ENCODE data around the gene DGCR2. TPM values are rescaled to one million over a fixed set of nuclear protein-coding genes. Genes with fewer than 3 reads are reported as not detected.

DGCR2 gene
- total RNA-seq, 1 experiment from 2014 or later = 42.9 TPM

DNA sequence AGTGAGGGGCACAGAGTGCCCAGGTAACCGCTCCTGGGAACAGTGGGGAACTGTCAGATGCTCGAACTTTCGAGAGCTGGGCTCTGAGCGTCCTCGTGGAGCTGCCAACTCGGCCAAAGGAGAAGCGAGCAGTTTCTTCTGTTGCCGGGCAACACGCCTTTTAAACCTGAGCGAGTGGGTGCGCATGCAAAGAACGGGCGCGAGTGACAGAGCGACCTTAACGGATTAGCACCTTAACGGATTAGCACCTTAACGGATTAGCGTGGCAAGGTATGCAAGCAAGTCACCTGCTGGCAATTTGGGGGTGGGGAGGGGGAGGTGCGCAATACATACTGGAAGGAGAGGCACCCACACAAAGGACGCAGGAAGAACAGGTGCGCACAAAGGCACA lies 124.3 kb downstream of the DGCR2 start:
- no peak overlapping the region for H3K9ac ChIP-seq (ENCODE audit: low read length)
- H3K4me2 ChIP-seq (ENCODE audit: low read length) = no peak overlapping the region
- peaks cover 0 to 9% of the 10 kb centered on the region in 2 experiments; a peak in 2 of 4 replicates for H3K4me1 ChIP-seq (ENCODE audit: control insufficient read depth in 1 of 2, insufficient read depth in 2 of 2, low read length in 2 of 2)
- DNase-seq (ENCODE audit: low read depth, low spot score) (no peak), ATAC-seq (no peak)
- no peak for TF ChIP-seq TCF7L2 (IDR thresholded peaks at IDR 0.05; ENCODE audit: borderline replicate concordance, extremely low read depth, insufficient read depth, insufficient read length)
- no peak for TF ChIP-seq POLR2AphosphoS5 (IDR thresholded peaks at IDR 0.05; ENCODE audit: low read depth, low read length)
- no peaks in the 10 kb centered on the region for H4K20me1 ChIP-seq (ENCODE audit: insufficient read depth)
- no peaks in the 10 kb centered on the region for H3K9me3 ChIP-seq (ENCODE audit: control insufficient read depth in 1 of 2, insufficient read depth in 1 of 2, low read depth in 1 of 2, low read length in 2 of 2)
- no peak overlapping the region for H3K4me3 ChIP-seq (replicated peaks in 1 of 2; ENCODE audit: low read depth in 1 of 2, low read length in 2 of 2)
- H3K79me2 ChIP-seq (ENCODE audit: insufficient read depth, low read length) = no peaks in the 10 kb centered on the region
- ChIA-PET RAD21 (ENCODE audit: low non-redundant PET in 1 of 2, low total read pairs in 2 of 2, uncharacterized antibody in 2 of 2, unreplicated experiment in 2 of 2) (no interaction called here), CTCF (interaction anchor here (1.6 kb wide), 1 partner anchor 11 kb away, joined by 4 read pairs; no protein-coding TSS in a partner anchor), POLR2A (no interaction called here)
- H3K36me3 ChIP-seq (ENCODE audit: control insufficient read depth in 1 of 2, insufficient read depth in 2 of 2, low read length in 2 of 2) = no peaks in the 10 kb centered on the region
- intact Hi-C loops (cut with micrococcal nuclease) = no loop called here
- H3K27ac ChIP-seq (ENCODE audit: low read depth, low read length) = no peak overlapping the region
- no TSS peak for BruUV-seq (replicated peaks)
- H3K9me2 ChIP-seq (ENCODE audit: insufficient read depth) = no peaks in the 10 kb centered on the region
- H3K27me3 ChIP-seq (ENCODE audit: insufficient read depth, low read length) = 0 out of 2 replicates have a peak, but pooled peaks cover 2% of the 10 kb centered on the region
- no peak overlapping the region for H2AFZ ChIP-seq (ENCODE audit: low read depth, low read length, poor library complexity, severe bottlenecking)

DNA sequence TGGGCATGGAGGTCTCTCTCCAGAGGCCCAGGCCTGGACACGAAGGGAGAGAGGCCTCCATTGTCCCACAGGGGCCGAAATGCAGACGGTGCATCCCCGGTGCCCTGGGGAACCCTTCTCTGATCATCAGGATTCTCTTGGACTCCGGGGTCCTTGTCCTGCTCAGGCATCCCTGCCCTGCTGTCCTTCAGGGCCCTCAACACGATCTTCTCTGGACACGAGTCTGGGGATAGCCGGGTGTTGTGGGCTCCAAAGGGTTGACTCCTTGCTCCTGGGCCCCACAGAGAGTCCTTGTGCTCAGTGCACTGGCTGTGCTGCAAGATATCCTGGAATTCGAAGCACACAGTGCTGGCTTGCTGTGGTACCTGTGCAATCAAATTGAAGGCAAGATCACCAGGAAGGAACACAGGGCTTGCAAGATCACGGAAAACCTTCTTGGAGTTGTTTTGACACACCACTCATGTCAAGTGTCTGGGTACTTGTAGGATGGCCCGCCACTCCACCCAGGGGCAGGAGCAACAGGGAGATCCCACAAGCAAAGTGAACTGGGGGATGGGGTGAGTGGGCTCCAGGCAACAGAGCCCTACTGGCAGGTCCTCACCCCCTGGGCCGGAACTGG lies 124.8 kb downstream of the DGCR2 start:
- Histone ChIP-seq H2AFZ (ENCODE audit: low read depth, low read length, poor library complexity, severe bottlenecking) (no peak overlapping the region), H3K4me2 (ENCODE audit: low read length) (no peak overlapping the region), H3K9me2 (ENCODE audit: insufficient read depth) (no peaks in the 10 kb centered on the region), H3K4me3 (replicated peaks in 1 of 2; ENCODE audit: low read depth in 1 of 2, low read length in 2 of 2) (no peak overlapping the region), H3K4me1 (ENCODE audit: control insufficient read depth in 1 of 2, insufficient read depth in 2 of 2, low read length in 2 of 2) (peaks cover 0 to 9% of the 10 kb centered on the region in 2 experiments; a peak in 2 of 4 replicates), H3K9ac (ENCODE audit: low read length) (no peak overlapping the region), H3K79me2 (ENCODE audit: insufficient read depth, low read length) (no peaks in the 10 kb centered on the region), H3K9me3 (ENCODE audit: control insufficient read depth in 1 of 2, insufficient read depth in 1 of 2, low read depth in 1 of 2, low read length in 2 of 2) (no peaks in the 10 kb centered on the region), H3K36me3 (ENCODE audit: control insufficient read depth in 1 of 2, insufficient read depth in 2 of 2, low read length in 2 of 2) (no peaks in the 10 kb centered on the region), H3K27ac (ENCODE audit: low read depth, low read length) (no peak overlapping the region), H4K20me1 (ENCODE audit: insufficient read depth) (no peaks in the 10 kb centered on the region), H3K27me3 (ENCODE audit: insufficient read depth, low read length) (0 out of 2 replicates have a peak, but pooled peaks cover 2% of the 10 kb centered on the region)
- intact Hi-C loops (cut with micrococcal nuclease) = no loop called here
- ChIA-PET POLR2A (no interaction called here), CTCF (no interaction called here), RAD21 (ENCODE audit: low non-redundant PET in 1 of 2, low total read pairs in 2 of 2, uncharacterized antibody in 2 of 2, unreplicated experiment in 2 of 2) (no interaction called here)
- no TSS peak for BruUV-seq (replicated peaks)
- TF ChIP-seq RAD21 (IDR thresholded peaks at IDR 0.05; ENCODE audit: low read depth) (no peak), EGR1 (IDR thresholded peaks at IDR 0.05; ENCODE audit: low read depth) (no peak), CEBPB (IDR thresholded peaks at IDR 0.05; ENCODE audit: low read depth) (no peak), JUND (IDR thresholded peaks at IDR 0.05) (no peak), ZNF274 (IDR thresholded peaks at IDR 0.05; ENCODE audit: low read depth, low read length) (no peak), CBX3 (IDR thresholded peaks at IDR 0.05; ENCODE audit: low read depth) (no peak), FOSL1 (IDR thresholded peaks at IDR 0.05; ENCODE audit: low read depth) (no peak), SP1 (IDR thresholded peaks at IDR 0.05; ENCODE audit: low read depth) (no peak), EZH2 (IDR thresholded peaks at IDR 0.05) (no peak), YY1 (IDR thresholded peaks at IDR 0.05; ENCODE audit: extremely low read depth, insufficient replicate concordance, low read depth, low read length) (no peak)
- TF ChIP-seq, protein P1, sequence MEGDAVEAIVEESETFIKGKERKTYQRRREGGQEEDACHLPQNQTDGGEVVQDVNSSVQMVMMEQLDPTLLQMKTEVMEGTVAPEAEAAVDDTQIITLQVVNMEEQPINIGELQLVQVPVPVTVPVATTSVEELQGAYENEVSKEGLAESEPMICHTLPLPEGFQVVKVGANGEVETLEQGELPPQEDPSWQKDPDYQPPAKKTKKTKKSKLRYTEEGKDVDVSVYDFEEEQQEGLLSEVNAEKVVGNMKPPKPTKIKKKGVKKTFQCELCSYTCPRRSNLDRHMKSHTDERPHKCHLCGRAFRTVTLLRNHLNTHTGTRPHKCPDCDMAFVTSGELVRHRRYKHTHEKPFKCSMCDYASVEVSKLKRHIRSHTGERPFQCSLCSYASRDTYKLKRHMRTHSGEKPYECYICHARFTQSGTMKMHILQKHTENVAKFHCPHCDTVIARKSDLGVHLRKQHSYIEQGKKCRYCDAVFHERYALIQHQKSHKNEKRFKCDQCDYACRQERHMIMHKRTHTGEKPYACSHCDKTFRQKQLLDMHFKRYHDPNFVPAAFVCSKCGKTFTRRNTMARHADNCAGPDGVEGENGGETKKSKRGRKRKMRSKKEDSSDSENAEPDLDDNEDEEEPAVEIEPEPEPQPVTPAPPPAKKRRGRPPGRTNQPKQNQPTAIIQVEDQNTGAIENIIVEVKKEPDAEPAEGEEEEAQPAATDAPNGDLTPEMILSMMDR (IDR thresholded peaks at IDR 0.05 in 2 of 3, conservative IDR thresholded peaks at IDR 0.05 in 1 of 3; ENCODE audit: borderline replicate concordance in 1 of 3, insufficient read depth in 1 of 3, low read depth in 2 of 3, low read length in 2 of 3) = no peak
- TF ChIP-seq, protein P2, sequence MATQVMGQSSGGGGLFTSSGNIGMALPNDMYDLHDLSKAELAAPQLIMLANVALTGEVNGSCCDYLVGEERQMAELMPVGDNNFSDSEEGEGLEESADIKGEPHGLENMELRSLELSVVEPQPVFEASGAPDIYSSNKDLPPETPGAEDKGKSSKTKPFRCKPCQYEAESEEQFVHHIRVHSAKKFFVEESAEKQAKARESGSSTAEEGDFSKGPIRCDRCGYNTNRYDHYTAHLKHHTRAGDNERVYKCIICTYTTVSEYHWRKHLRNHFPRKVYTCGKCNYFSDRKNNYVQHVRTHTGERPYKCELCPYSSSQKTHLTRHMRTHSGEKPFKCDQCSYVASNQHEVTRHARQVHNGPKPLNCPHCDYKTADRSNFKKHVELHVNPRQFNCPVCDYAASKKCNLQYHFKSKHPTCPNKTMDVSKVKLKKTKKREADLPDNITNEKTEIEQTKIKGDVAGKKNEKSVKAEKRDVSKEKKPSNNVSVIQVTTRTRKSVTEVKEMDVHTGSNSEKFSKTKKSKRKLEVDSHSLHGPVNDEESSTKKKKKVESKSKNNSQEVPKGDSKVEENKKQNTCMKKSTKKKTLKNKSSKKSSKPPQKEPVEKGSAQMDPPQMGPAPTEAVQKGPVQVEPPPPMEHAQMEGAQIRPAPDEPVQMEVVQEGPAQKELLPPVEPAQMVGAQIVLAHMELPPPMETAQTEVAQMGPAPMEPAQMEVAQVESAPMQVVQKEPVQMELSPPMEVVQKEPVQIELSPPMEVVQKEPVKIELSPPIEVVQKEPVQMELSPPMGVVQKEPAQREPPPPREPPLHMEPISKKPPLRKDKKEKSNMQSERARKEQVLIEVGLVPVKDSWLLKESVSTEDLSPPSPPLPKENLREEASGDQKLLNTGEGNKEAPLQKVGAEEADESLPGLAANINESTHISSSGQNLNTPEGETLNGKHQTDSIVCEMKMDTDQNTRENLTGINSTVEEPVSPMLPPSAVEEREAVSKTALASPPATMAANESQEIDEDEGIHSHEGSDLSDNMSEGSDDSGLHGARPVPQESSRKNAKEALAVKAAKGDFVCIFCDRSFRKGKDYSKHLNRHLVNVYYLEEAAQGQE (IDR thresholded peaks at IDR 0.05; ENCODE audit: low read depth) = no peak
- DNase-seq (ENCODE audit: low read depth, low spot score) (no peak), ATAC-seq (no peak)
